Parathyroid adenoma (tissue), 2 donors: ENCODE data around the gene AQP6.

ENCODE experiments used
- H2AFZ ChIP-seq: fragments of 300-600 bp; sonication (generic); one replicate; pipeline ENCODE4 v1.7.0; 2017; ENCODE audit warnings: antibody characterized with exemption, mild to moderate bottlenecking
- H3K27ac ChIP-seq: fragments of 300-600 bp; sonication (generic); one replicate; pipeline ENCODE4 v1.7.0; 2017
- H3K27me3 ChIP-seq: fragments of 300-600 bp; sonication (generic); one replicate; pipeline ENCODE4 v1.7.0; 2017; ENCODE audit warnings: low read length; ENCODE audit not compliant: control insufficient read depth, insufficient read depth
- H3K36me3 ChIP-seq: fragments of 300-600 bp; sonication (generic); one replicate; pipeline ENCODE4 v1.7.0; 2017; ENCODE audit warnings: low read length; ENCODE audit not compliant: control insufficient read depth, insufficient read depth
- H3K4me1 ChIP-seq: fragments of 300-600 bp; sonication (generic); one replicate; pipeline ENCODE4 v1.7.0; 2017; ENCODE audit warnings: control low read depth
- H3K4me2 ChIP-seq: fragments of 300-600 bp; sonication (generic); one replicate; pipeline ENCODE4 v1.7.0; 2017; ENCODE audit warnings: low read length
- H3K4me3 ChIP-seq: fragments of 300-600 bp; sonication (generic); one replicate; pipeline ENCODE4 v1.7.0; 2017; ENCODE audit warnings: low read depth, low read length
- H3K79me2 ChIP-seq: fragments of 300-600 bp; sonication (generic); one replicate; pipeline ENCODE4 v1.7.0; 2017; ENCODE audit warnings: control low read depth
- H3K9ac ChIP-seq: fragments of 300-600 bp; sonication (generic); one replicate; pipeline ENCODE4 v1.7.0; 2017; ENCODE audit warnings: mild to moderate bottlenecking
- H3K9me3 ChIP-seq: fragments of 300-600 bp; sonication (generic); one replicate; pipeline ENCODE4 v1.7.0; 2017; ENCODE audit warnings: low read length; ENCODE audit not compliant: control insufficient read depth
- TF ChIP-seq, protein P1 (sequence below): fragments of 300-600 bp; sonication (generic); IDR thresholded peaks from one replicate; pipeline ENCODE4 v1.7.0; 2017; ENCODE audit warnings: antibody characterized with exemption, mild to moderate bottlenecking
- donor health status: primary hyperparathyroidism.

AQP6 gene

DNA sequence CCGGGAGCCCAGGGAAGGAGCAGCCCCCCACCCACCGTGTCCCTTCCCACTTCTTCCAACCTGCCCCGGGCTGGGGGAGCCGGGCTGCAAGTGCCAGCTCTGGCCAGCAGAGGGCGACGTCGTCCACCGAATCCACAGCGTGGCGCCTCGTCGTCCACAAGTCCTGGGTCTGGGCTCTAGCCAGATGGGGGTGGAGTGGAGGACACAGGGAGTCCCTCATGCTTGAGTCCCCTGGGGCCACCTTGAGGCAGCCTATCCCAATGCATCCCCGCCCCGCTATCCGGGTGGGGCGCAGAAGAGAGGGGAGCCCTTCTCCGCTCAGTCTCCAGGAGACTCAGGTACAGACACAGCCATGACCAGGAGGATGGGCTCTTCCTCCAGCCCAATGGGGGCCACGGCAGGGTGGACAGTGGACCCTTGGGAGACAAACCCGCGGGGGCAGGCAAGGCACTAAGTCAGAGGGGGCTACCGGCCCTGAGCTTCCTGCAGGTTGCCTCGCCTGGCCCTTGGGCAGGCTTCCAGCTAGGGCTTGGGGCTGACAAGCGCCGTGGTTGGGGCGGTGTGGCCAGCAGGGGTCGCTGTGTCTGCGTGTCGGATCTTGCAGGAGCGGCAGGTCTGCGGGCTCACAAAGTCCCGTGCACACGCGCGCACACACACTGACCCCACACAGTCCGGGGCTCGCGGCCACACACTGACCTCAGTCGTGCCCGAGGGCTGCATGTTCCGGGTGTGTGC is 5.5 kb upstream of the AQP6 start:
- Histone ChIP-seq H3K4me2 (peak overlapping the region; percentile 86), H3K36me3 (no peaks in the 10 kb centered on the region), H3K27ac (no peak overlapping the region), H3K79me2 (no peaks in the 10 kb centered on the region), H3K27me3 (no peaks in the 10 kb centered on the region), H3K9me3 (no peaks in the 10 kb centered on the region), H3K9ac (no peak overlapping the region), H3K4me1 (peaks cover 10% of the 10 kb centered on the region), H3K4me3 (peak overlapping the region; percentile 33), H2AFZ (peak overlapping the region; percentile 76)
- TF ChIP-seq, protein P1, sequence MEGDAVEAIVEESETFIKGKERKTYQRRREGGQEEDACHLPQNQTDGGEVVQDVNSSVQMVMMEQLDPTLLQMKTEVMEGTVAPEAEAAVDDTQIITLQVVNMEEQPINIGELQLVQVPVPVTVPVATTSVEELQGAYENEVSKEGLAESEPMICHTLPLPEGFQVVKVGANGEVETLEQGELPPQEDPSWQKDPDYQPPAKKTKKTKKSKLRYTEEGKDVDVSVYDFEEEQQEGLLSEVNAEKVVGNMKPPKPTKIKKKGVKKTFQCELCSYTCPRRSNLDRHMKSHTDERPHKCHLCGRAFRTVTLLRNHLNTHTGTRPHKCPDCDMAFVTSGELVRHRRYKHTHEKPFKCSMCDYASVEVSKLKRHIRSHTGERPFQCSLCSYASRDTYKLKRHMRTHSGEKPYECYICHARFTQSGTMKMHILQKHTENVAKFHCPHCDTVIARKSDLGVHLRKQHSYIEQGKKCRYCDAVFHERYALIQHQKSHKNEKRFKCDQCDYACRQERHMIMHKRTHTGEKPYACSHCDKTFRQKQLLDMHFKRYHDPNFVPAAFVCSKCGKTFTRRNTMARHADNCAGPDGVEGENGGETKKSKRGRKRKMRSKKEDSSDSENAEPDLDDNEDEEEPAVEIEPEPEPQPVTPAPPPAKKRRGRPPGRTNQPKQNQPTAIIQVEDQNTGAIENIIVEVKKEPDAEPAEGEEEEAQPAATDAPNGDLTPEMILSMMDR = peak; percentile 90

DNA sequence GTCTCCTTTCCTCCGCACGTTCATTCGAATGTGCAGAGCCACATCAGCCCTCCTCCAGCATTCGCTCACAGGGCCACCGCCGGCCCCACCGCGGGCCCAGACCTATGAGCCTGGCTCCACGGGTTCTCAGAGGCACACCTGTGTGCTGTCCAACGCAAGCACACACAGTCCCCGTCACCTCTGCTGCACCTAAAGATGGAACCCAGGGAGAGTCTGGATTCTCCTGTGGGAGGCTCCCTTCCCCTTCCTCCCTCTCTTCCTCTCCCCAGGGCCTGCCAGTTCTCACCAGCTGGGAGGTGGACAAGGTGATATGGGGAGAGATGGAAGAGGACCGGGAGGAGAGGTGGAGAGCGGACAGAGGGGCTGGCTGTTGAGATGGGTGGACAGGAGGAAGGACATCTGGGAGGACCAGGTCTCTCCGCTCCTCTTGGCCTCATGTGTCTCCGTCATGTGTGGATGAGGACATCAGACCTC is 4.9 kb upstream of the AQP6 start:
- no peaks in the 10 kb centered on the region for H3K9me3 ChIP-seq
- no peak overlapping the region for H3K27ac ChIP-seq
- TF ChIP-seq, protein P1 = no peak
- H3K27me3 ChIP-seq = no peaks in the 10 kb centered on the region
- no peak overlapping the region for H3K9ac ChIP-seq
- no peaks in the 10 kb centered on the region for H3K79me2 ChIP-seq
- peak overlapping the region; percentile 86 for H3K4me2 ChIP-seq
- peaks cover 6% of the 10 kb centered on the region for H3K4me1 ChIP-seq
- no peak overlapping the region for H3K4me3 ChIP-seq
- peak overlapping the region; percentile 76 for H2AFZ ChIP-seq
- H3K36me3 ChIP-seq = no peaks in the 10 kb centered on the region

DNA sequence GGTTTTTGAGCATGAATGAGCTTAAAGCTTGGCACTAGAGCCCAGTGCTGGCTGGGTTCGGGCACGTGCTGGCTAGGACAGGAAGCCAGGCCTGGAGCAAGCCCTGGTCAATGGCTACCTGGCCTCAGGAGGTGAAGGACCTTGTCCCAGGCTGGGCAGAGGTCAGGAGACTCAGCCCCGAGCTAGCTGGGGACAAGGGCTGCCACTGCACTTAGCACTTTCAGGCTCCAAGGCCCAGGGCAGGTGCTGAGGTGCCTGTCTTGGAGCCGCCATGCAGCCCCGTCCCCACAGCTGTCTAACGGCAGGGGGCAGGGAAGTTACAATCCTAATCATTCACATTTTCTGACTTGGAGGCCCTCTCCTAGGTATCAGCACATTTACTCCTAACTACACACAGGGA is 4.3 kb upstream of the AQP6 start:
- H3K9ac ChIP-seq = no peak overlapping the region
- H3K4me1 ChIP-seq = peaks cover 4% of the 10 kb centered on the region
- no peaks in the 10 kb centered on the region for H3K79me2 ChIP-seq
- no peaks in the 10 kb centered on the region for H3K9me3 ChIP-seq
- H3K36me3 ChIP-seq = no peaks in the 10 kb centered on the region
- no peak overlapping the region for H3K4me3 ChIP-seq
- H3K27ac ChIP-seq = no peak overlapping the region
- H3K4me2 ChIP-seq = no peak overlapping the region
- TF ChIP-seq, protein P1 = no peak
- no peaks in the 10 kb centered on the region for H3K27me3 ChIP-seq
- H2AFZ ChIP-seq = no peak overlapping the region

GRCh38 chr12:49969027-49969426 is 3.7 kb upstream of the AQP6 start:
- Histone ChIP-seq H3K9ac (no peak overlapping the region), H3K27ac (no peak overlapping the region), H3K36me3 (no peaks in the 10 kb centered on the region), H2AFZ (no peak overlapping the region), H3K27me3 (no peaks in the 10 kb centered on the region), H3K4me3 (no peak overlapping the region), H3K4me1 (peaks cover 4% of the 10 kb centered on the region), H3K9me3 (no peaks in the 10 kb centered on the region), H3K79me2 (no peaks in the 10 kb centered on the region), H3K4me2 (no peak overlapping the region)
- TF ChIP-seq, protein P1 = no peak
